GM19372 (cell line): ENCODE measurements around the gene KCNC3.

Source experiments
- ATAC-seq: cut with Tn5 transposase; IDR thresholded peaks from one replicate; pipeline ENCODE4 v1.9.1; 2021; ENCODE audit warnings: mild to moderate bottlenecking, low read depth, moderate library complexity; ENCODE audit not compliant: unreplicated experiment

KCNC3 gene

DNA sequence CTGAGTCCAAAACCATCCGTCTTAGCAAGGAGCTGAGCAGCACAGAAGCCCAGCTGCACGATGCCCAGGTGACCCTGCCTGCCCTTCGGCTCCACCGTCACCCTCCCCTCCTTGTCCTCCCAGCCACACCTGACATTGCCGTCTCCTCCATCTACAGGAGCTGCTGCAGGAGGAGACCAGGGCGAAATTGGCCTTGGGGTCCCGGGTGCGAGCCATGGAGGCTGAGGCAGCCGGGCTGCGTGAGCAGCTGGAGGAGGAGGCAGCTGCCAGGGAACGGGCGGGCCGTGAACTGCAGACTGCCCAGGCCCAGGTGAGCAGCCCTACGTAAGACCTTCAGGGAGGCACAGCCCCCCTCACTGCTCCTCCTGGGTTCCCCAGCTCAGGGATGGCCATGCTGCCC is 49.1 kb downstream of the KCNC3 start:
- no peak for ATAC-seq

GRCh38 chr19:50277966-50278580 is 51.1 kb downstream of the KCNC3 start:
- ATAC-seq = no peak

- ATAC-seq = no peak
Measured at GRCh38 chr19:50276370-50277063, 52.7 kb downstream of the KCNC3 start.

- ATAC-seq = no peak
Measured at GRCh38 chr19:50275577-50276368, 53.4 kb downstream of the KCNC3 start.

DNA sequence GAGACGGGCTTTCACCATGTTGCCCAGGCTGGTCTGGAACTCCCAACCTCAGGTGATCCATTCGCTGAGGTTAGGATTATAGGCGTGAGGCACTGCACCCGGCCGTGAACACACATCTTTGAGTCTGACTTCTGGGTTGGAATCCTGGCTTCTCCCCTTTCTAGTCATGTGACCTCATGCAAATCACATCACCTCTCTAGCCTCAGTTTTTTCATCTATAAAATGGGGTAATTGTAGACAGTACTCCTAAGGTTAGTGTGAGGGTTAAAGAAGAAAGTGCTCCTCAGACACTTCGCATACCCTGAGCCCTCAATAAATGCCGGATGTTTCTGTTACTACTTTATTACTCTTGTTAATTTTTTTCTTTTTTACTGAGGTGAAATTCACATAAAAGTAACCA is 55.4 kb downstream of the KCNC3 start:
- no peak for ATAC-seq

- ATAC-seq = no peak
Measured at GRCh38 chr19:50272263-50272897, 56.8 kb downstream of the KCNC3 start.

GRCh38 chr19:50269653-50270052 is 59.5 kb downstream of the KCNC3 start:
- no peak for ATAC-seq

DNA sequence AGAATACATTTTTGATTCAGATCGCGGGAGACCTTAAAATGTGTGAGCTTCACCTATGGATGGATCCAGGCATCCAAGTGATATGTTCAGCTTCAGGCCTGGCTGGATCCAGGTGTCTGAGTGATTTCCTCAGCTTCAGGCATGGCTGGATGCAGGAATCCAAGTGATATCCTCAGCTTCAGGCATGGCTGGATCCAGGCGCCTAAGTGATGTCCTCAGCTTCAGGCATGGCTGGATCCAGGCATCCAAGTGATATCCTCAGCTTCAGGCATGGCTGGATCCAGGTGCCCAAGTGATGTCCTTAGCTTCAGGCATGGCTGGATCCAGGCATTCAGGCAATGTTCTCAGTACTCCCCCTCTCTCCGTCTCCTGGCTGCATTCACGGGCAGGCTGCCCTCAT is 60.7 kb downstream of the KCNC3 start:
- ATAC-seq = no peak

DNA sequence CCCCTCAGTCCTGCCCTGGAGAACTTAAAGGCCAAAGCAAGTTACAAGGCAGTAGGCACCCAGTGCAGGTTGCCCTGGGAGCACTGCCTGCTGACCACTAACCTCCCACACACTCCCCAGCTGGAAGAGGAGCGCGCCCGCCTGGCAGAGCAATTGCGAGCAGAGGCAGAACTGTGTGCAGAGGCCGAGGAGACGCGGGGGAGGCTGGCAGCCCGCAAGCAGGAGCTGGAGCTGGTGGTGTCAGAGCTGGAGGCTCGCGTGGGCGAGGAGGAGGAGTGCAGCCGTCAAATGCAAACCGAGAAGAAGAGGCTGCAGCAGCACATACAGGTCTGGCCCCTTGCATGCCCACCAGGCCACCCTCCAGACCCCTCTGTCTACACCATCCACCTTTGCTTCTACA is 61.1 kb downstream of the KCNC3 start:
- ATAC-seq = no peak

- no peak for ATAC-seq
Measured at GRCh38 chr19:50266896-50267295, 62.3 kb downstream of the KCNC3 start.

- no peak for ATAC-seq
Measured at GRCh38 chr19:50266041-50266440, 63.1 kb downstream of the KCNC3 start.

DNA sequence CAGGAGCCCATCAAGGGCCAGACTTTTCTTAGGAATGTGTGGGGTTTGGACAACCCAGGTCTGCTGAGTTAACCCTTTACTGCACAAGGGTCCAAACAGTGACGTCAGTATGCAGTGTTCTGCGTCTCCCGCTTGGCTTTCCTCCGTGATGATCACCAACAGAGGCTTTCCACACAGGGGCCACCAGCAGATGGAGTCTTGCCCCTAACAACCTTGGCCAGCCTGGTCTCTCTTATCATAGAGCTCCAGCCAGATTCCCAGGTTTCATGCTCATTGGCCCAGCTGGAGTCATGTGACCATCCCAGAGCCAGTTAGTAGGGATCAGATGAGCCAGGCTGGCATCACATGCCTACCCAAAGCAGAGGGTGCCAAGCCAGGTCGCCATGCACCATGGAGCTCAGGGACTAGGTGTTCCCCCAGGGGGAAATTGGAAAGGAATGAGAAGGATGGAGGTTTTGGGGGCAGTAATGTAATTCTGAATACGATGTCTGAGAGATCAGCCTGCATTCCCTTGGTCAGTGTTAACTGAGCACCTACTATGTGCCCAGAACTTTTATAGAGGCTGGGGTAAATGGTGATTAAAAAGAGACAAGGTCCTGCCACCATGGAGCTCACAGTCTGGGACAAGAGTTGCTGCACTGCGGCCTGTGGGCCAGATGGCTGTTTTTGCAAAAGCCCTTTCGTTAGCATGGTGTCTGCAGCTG is 64.5 kb downstream of the KCNC3 start:
- no peak for ATAC-seq

DNA sequence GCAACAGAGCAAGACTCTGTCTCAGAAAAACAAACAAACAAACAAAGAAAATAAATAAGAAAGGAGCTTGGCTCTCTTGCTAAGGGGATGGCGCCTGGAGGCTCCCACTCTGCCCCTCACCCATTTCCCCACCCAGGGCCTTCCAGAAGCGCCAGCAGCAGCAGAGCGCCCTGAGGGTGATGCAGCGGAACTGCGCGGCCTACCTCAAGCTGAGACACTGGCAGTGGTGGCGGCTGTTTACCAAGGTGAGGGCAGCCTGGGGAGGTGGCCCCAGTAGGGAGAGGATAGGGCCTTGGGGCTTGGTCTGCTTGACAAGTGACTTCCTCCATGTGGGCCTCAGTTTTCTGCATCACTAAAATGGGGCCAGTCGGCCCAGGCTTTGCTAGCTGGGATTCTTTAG is 66.0 kb downstream of the KCNC3 start:
- no peak for ATAC-seq
